OCI-LY3 (cell line): ENCODE data around the gene EML4.

ENCODE experiments used
- H2AFZ ChIP-seq: fragments of 200-600, 300-600 bp; shearing (Covaris generic); 2 replicates; pipeline ENCODE4 v1.6.0; 2014; ENCODE audit warnings: antibody characterized with exemption, low read depth, low read length
- H3K27ac ChIP-seq: fragments of 200-600, 300-600 bp; sonication (generic); 2 replicates; pipeline ENCODE4 v1.5.1; 2014; ENCODE audit warnings: mild to moderate bottlenecking, low read length, moderate library complexity, mixed read lengths
- H3K27me3 ChIP-seq: fragments of 200-600, 300-600 bp; sonication (generic); 2 replicates; pipeline ENCODE4 v1.6.1; 2014; ENCODE audit warnings: low read depth, low read length, mixed read lengths
- H3K36me3 ChIP-seq: fragments of 200-600, 300-600 bp; sonication (generic); replicated peaks from 2 replicates; pipeline ENCODE3; 2014; ENCODE audit warnings: low read depth, low read length, mixed read lengths
- H3K4me1 ChIP-seq: fragments of 300-600, 200-600 bp; sonication (generic); 2 replicates; pipeline ENCODE4 v1.6.1; 2014; ENCODE audit warnings: low read length, mixed read lengths
- H3K4me2 ChIP-seq: fragments of 200-600, 300-600 bp; sonication (generic); 2 replicates; pipeline ENCODE4 v1.6.1; 2014; ENCODE audit warnings: low read length, mixed read lengths
- H3K4me3 ChIP-seq: fragments of 300-600, 200-600 bp; sonication (generic); 2 replicates; pipeline ENCODE4 v1.5.1; 2014; ENCODE audit warnings: antibody characterized with exemption, mild to moderate bottlenecking, low read length, moderate library complexity
- H3K79me2 ChIP-seq: fragments of 300-600, 200-600 bp; shearing (Covaris generic); 2 replicates; pipeline ENCODE4 v1.6.1; 2014; ENCODE audit warnings: mild to moderate bottlenecking, low read length, mixed read lengths
- H3K9ac ChIP-seq: fragments of 300-600, 200-600 bp; shearing (Covaris generic); 2 replicates; pipeline ENCODE4 v1.6.0; 2014; ENCODE audit warnings: mild to moderate bottlenecking, low read length, moderate library complexity
- H3K9me3 ChIP-seq: fragments of 200-600, 300-600 bp; shearing (Covaris generic); 2 replicates; pipeline ENCODE4 v1.6.1; 2014; ENCODE audit warnings: low read length, mixed read lengths; ENCODE audit not compliant: insufficient read depth
- H4K20me1 ChIP-seq: fragments of 200-600, 300-600 bp; sonication (generic); 2 replicates; pipeline ENCODE4 v1.6.1; 2016; ENCODE audit warnings: low read length, mixed read lengths; ENCODE audit not compliant: insufficient read depth
- EZH2phosphoT487 ChIP-seq: fragments of 200-600 bp; shearing (Covaris generic); IDR thresholded peaks from 2 replicates; pipeline ENCODE4 v1.6.1; 2018; ENCODE audit warnings: antibody characterized with exemption, mixed run types, low read depth
- TF ChIP-seq, protein P1 (sequence below): fragments of 200-600, 300-600 bp; sonication (generic); IDR thresholded peaks from 2 replicates; pipeline ENCODE4 v1.5.1; 2014; ENCODE audit warnings: antibody characterized with exemption, low read length, low read depth

EML4 gene

DNA sequence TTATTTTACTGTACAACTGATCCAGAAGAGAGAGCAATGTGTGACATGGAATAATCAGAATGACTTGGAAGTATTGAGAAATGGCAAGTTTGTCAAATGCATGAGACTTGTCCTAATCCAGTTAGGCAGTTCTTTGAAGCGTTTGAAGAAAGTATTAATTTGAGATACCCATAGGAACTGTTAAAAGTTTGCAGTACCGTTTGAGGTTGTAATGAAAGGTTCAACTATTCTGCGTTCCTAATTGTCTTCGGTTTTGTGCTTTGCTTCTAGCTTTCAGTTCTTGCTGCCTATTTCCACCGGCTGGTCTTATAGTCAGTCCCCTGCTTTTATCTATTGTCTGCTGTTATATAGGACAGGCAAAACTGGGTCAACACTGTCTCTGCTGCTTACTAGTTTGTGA is 150.1 kb downstream of the EML4 start:
- Histone ChIP-seq H3K9me3 (no peaks in the 10 kb centered on the region), H4K20me1 (no peaks in the 10 kb centered on the region), H3K4me1 (no peaks in the 10 kb centered on the region), H2AFZ (no peak overlapping the region), H3K27ac (no peak overlapping the region), H3K9ac (no peak overlapping the region), H3K4me2 (no peak overlapping the region), H3K27me3 (no peaks in the 10 kb centered on the region), H3K36me3 (peaks cover 38% of the 10 kb centered on the region), H3K4me3 (no peak overlapping the region), H3K79me2 (no peaks in the 10 kb centered on the region)
- TF ChIP-seq, protein P1, sequence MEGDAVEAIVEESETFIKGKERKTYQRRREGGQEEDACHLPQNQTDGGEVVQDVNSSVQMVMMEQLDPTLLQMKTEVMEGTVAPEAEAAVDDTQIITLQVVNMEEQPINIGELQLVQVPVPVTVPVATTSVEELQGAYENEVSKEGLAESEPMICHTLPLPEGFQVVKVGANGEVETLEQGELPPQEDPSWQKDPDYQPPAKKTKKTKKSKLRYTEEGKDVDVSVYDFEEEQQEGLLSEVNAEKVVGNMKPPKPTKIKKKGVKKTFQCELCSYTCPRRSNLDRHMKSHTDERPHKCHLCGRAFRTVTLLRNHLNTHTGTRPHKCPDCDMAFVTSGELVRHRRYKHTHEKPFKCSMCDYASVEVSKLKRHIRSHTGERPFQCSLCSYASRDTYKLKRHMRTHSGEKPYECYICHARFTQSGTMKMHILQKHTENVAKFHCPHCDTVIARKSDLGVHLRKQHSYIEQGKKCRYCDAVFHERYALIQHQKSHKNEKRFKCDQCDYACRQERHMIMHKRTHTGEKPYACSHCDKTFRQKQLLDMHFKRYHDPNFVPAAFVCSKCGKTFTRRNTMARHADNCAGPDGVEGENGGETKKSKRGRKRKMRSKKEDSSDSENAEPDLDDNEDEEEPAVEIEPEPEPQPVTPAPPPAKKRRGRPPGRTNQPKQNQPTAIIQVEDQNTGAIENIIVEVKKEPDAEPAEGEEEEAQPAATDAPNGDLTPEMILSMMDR: no peak
- no peak for TF ChIP-seq EZH2phosphoT487

DNA sequence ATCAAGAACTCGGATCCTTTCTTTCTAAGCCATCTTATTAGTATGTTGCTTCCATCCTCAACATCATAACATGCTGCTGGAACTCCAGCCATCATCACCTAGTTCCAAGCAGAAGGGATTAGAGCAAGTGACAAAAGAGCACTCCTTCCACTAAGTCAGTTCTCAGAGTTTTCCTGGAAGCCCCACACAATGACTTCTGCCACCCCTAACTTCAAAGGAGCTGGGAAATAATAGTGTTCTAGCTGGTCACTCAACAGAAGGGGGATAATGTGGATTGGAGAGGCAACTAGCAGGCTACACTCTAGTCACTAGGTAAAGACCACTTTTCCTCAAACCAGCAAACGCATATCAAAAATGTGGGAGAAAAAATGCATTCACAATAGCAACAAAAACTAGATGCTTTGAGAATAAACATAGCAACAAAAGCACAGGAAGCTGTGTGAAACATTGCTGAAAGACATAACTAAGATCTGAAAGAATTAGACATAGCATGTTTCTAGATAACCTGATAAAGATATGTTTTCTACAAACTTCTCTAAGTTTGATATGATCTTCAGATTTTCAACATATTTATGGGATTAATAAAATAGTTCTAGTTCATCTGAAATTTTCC is 152.4 kb downstream of the EML4 start:
- no peak overlapping the region for H3K4me2 ChIP-seq
- H3K4me3 ChIP-seq: no peak overlapping the region
- TF ChIP-seq, protein P1: no peak
- TF ChIP-seq EZH2phosphoT487: no peak

DNA sequence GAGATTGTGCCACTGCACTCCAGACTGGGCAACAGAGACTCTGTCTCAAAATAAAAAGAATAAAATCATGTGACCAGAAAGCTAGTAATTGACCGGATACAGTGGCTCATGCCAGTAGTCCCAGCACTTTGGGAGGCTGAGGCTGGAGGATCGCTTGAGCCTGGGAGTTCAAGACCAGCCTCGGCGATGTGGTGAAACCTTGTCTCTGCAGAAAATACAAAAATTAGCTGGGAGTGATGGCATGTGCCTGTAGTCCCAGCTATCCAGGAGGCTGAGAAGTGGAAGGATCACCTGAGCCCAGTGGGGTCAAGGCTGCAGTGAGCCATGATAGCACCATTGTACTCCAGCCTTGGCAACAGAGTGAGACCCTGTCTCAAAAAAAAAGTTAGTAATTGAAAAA is 155.1 kb downstream of the EML4 start:
- Histone ChIP-seq H3K9me3 (no peaks in the 10 kb centered on the region), H3K4me3 (no peak overlapping the region), H3K27ac (no peak overlapping the region), H2AFZ (no peak overlapping the region), H3K4me1 (peaks cover 4% of the 10 kb centered on the region; the same call in 1 of the 2 replicates), H3K9ac (no peak overlapping the region), H3K4me2 (no peak overlapping the region), H3K36me3 (peaks cover 32% of the 10 kb centered on the region), H3K79me2 (no peaks in the 10 kb centered on the region), H3K27me3 (no peaks in the 10 kb centered on the region), H4K20me1 (0 out of 2 replicates have a peak, but pooled peaks cover 4% of the 10 kb centered on the region)
- TF ChIP-seq EZH2phosphoT487: no peak
- TF ChIP-seq, protein P1: no peak

More for the DNA sequence above, 152.4 kb downstream of the EML4 start:
- Histone ChIP-seq H3K36me3 (peaks cover 38% of the 10 kb centered on the region), H4K20me1 (no peaks in the 10 kb centered on the region), H3K9ac (no peak overlapping the region), H3K9me3 (no peaks in the 10 kb centered on the region), H2AFZ (no peak overlapping the region), H3K4me1 (no peaks in the 10 kb centered on the region), H3K79me2 (no peaks in the 10 kb centered on the region), H3K27me3 (no peaks in the 10 kb centered on the region), H3K27ac (no peak overlapping the region)

DNA sequence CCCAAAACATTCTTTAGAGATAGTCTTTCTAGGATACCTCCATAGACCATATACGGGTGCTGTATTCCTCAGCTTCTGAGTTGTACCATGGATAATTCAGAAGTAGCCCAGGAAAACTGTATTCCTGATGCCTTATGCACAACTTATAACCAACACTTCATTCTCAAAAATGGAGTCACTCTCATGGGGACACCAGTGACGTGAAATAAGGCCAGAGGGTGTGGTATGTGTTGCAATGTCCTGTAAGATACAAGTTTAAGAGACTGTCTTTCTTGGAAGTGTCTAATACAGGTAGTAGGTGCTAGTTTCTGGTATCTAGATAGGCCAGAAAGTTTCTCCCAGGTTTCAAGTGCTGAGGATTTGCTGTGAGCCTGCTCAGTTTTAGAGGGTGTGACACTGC is 155.8 kb downstream of the EML4 start:
- Histone ChIP-seq H3K36me3 (peaks cover 35% of the 10 kb centered on the region), H3K79me2 (no peaks in the 10 kb centered on the region), H3K4me3 (no peak overlapping the region), H2AFZ (no peak overlapping the region), H3K27ac (no peak overlapping the region), H3K4me2 (no peak overlapping the region), H3K9ac (no peak overlapping the region), H4K20me1 (0 out of 2 replicates have a peak, but pooled peaks cover 4% of the 10 kb centered on the region), H3K9me3 (no peaks in the 10 kb centered on the region), H3K4me1 (peaks cover 4% of the 10 kb centered on the region; the same call in 1 of the 2 replicates), H3K27me3 (no peaks in the 10 kb centered on the region)
- TF ChIP-seq, protein P1: no peak
- TF ChIP-seq EZH2phosphoT487: no peak
